ENCODE results near the gene FBXL17. TPM values are rescaled to one million over a fixed set of nuclear protein-coding genes. Genes with fewer than 3 reads are reported as not detected.
A peak's percentile ranks its signal among the peaks of the same experiment; 100 is the strongest.

The FBXL17 gene
- total RNA-seq, 1 experiment from 2014 or later: 5.3 TPM

- no peak overlapping the region for H2BK120ac ChIP-seq (ENCODE audit: low read depth, low read length, poor library complexity, severe bottlenecking)
- no peak overlapping the region for H3K9ac ChIP-seq (ENCODE audit: extremely low read depth, insufficient read length, low read length)
- no peaks in the 10 kb centered on the region for H3K27me3 Mint-ChIP-seq (ENCODE audit: low read depth)
- H4K20me1 ChIP-seq (ENCODE audit: control insufficient read depth, insufficient read depth, insufficient read length): no peaks in the 10 kb centered on the region
- no peak overlapping the region for H3K27ac ChIP-seq (ENCODE audit: insufficient read length, low read depth, low read length)
- DNase-seq: no peak
- H3K27me3 ChIP-seq (ENCODE audit: insufficient read depth, low read length): no peaks in the 10 kb centered on the region
- H3K79me2 ChIP-seq (ENCODE audit: insufficient read depth, low read length): no peaks in the 10 kb centered on the region
- no peak overlapping the region for H4K5ac ChIP-seq (ENCODE audit: insufficient read length, low read depth, low read length)
- H3K9me3 Mint-ChIP-seq: no peaks in the 10 kb centered on the region
- H3K36me3 Mint-ChIP-seq (ENCODE audit: insufficient read depth in 1 of 3, low read depth in 3 of 3): no peaks in the 10 kb centered on the region
- H3K23me2 ChIP-seq (ENCODE audit: insufficient read length, low read depth, low read length, poor library complexity, severe bottlenecking): no peaks in the 10 kb centered on the region
- no peak overlapping the region for H3K4me2 ChIP-seq (ENCODE audit: insufficient read depth, insufficient read length, low read length)
- H4K91ac ChIP-seq (ENCODE audit: insufficient read length, low read depth, low read length): no peak overlapping the region
- no peak overlapping the region for H2AFZ ChIP-seq (ENCODE audit: low read length)
- H3K23ac ChIP-seq (ENCODE audit: insufficient read length, low read depth, low read length): no peak overlapping the region
- H2AK5ac ChIP-seq (ENCODE audit: insufficient read length, low read length): no peak overlapping the region
- H3K4me1 ChIP-seq (ENCODE audit: insufficient read depth, low read length): no peaks in the 10 kb centered on the region
- no peak overlapping the region for H2BK20ac ChIP-seq (ENCODE audit: low read depth, low read length, poor library complexity, severe bottlenecking)
- H3K4me1 Mint-ChIP-seq: peaks cover 10% of the 10 kb centered on the region in 2 experiments
- no peak overlapping the region for H2BK5ac ChIP-seq (ENCODE audit: insufficient read length, low read length)
- H3K14ac ChIP-seq (ENCODE audit: insufficient read depth, low read length): no peak overlapping the region
- H3T11ph ChIP-seq (ENCODE audit: low read length): no peak overlapping the region
- H3K9me3 ChIP-seq (ENCODE audit: control insufficient read depth, low read depth, low read length): no peaks in the 10 kb centered on the region
- no peak for TF ChIP-seq CTCF (conservative IDR thresholded peaks at IDR 0.05)
- H3K79me1 ChIP-seq (ENCODE audit: insufficient read depth, low read depth, low read length, poor library complexity, severe bottlenecking): no peaks in the 10 kb centered on the region
- no peak overlapping the region for H3K4me3 Mint-ChIP-seq
- no peak overlapping the region for H4K8ac ChIP-seq (replicated peaks; ENCODE audit: insufficient read length, low read depth, low read length)
- H3K56ac ChIP-seq (ENCODE audit: insufficient read length, low read depth, low read length): no peak overlapping the region
- peak overlapping the region in 1 of 3 experiments; percentile 38; a peak in 1 of 7 replicates for H3K27ac Mint-ChIP-seq
- H3K18ac ChIP-seq (ENCODE audit: insufficient read length, low read depth, low read length): no peak overlapping the region
- no peak overlapping the region for H2BK15ac ChIP-seq (ENCODE audit: low read depth, low read length)
- no peak overlapping the region for H2BK12ac ChIP-seq (ENCODE audit: insufficient read length, low read depth, low read length)
- H3K4ac ChIP-seq (ENCODE audit: low read depth, low read length): no peak overlapping the region
- WGBS (ENCODE audit: extremely low coverage, insufficient read length, low lambda C conversion rate): no CpG with 5 or more reads among the region's 2 CpGs
Observed at GRCh38 chr5:108016101-108016500, 365.8 kb downstream of the FBXL17 start.
